Renal pelvis (tissue), 4 donors: ENCODE data around the gene HSF2. TPM values are rescaled to one million over a fixed set of nuclear protein-coding genes. Genes with fewer than 3 reads are reported as not detected.
"Not testable (repeated sequence)": the region's sequence is repeated elsewhere in the genome, so short reads cannot be mapped to it uniquely, and the experiment has no call there.

Experiments used
- DNase-seq: peaks from one replicate; pipeline ENCODE4 v3.0.0-alpha.2; 2013
- polyA plus RNA-seq, 3 donors: library from polyadenylated mRNA; unstranded; fragments of 120-200 nt; gene quantifications; one replicate each; pipeline ENCODE4 v1.2.1, GENCODE V29; 2013; ENCODE audit not compliant: insufficient read length in 3 of 3

HSF2 gene
- polyA plus RNA-seq, 3 donors = 30.0 to 34.6 (median 31.7) TPM

GRCh38 chr6:122438975-122439374 lies 39.5 kb downstream of the HSF2 start:
- no peak for DNase-seq

- DNase-seq = no peak
These were observed 45.8 kb downstream of the HSF2 start for GRCh38 chr6:122445274-122445673.

DNA sequence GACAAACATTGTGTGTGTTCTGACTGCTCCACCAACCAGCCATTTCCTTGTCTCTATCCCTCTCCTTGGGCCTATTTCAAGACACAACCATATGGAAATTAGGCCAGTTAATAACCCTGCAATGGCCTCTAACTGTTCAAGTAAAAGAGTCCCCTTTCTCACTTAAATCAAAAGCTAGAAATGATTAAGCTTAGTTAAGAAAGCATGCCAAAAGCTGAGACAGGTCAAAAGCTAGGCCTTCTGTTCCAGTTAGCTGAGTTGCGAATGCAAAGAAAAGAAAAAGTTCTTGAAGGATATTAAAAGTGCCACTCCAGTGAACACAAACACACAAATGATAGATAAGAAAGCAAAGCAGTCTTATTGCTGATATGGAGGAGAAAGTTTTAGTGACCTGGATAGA lies 49.6 kb downstream of the HSF2 start:
- peak; percentile 12 for DNase-seq

GRCh38 chr6:122452509-122452908 lies 53.1 kb downstream of the HSF2 start:
- DNase-seq = no peak

GRCh38 chr6:122454673-122455072 lies 55.2 kb downstream of the HSF2 start:
- DNase-seq = no peak

DNA sequence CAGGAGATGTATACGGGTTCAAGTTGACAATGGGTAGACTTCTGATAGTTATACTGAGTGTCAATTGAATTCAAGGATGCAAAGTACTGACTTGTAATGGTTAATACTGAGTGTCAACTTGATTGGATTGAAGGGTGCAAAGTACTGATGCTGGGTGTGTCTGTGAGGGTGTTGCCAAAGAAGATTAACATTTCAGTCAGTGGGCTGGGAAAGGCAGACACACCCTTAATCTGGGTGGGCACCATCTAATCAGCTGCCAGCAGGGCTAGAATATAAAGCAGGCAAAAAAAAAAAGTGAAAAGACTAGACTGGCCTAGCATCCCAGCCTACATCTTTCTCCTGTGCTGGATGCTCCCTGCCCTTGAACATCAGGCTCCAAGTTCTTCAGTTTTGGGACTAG lies 55.7 kb downstream of the HSF2 start:
- not testable (repeated sequence) for DNase-seq

GRCh38 chr6:122458087-122458486 lies 58.6 kb downstream of the HSF2 start:
- no peak for DNase-seq

GRCh38 chr6:122459240-122459639 lies 59.8 kb downstream of the HSF2 start:
- no peak for DNase-seq

DNA sequence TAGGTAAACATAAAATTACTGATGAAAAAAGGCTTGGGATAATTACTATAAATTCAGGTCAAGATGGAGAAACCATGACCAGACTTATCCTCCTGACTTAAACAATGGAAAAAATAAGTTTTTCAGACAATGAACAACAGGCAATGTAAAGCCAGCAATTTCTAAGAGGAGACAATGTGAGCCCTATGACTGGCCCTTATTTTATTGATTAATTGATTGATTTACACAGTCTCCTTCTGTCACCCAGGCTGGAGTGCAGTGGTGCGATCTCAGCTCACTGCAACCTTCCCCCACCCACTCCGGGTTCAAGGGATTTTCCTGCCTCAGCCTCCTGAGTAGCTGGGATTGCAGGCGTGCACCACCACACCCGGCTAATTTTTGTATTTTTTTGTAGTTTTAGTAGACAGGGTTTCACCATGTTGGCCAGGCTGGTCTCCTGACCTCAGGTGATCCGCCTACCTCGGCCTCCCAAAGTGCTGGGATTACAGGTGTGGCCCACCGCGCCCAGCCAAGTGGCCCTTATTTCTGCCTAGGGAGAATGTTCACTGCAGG lies 60.5 kb downstream of the HSF2 start:
- not testable (repeated sequence) for DNase-seq

- no peak for DNase-seq
These were observed 62.4 kb downstream of the HSF2 start for GRCh38 chr6:122461885-122462284.

- peak; percentile 96 for DNase-seq
These were observed 71.9 kb downstream of the HSF2 start, which contains the start of gene SERINC1 for GRCh38 chr6:122471107-122472021. SERINC1 (minus strand) TSS chr6:122471807; CDS start chr6:122471737, 70 bp downstream.

- DNase-seq = no peak
These were observed 72.5 kb downstream of the HSF2 start for GRCh38 chr6:122472022-122472340.

DNA sequence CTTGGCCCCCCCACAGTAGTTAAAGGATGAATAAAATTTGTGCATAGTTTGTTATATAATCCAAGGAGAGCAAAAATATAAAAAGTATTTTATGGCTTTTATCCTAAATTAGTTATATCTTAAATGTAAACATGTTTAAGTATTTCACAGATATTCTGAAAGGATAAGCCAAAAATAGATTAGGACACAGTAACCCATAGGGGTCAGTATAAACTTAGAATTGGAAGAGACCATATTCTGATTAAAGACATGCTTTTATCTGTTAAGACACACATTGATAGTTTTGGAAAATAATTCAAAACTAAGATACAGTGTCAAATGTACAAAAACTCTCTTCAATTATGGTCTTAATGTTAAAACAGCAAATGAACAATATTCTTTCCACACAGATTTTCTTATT lies 76.7 kb downstream of the HSF2 start:
- no peak for DNase-seq

- no peak for DNase-seq
These were observed 83.3 kb downstream of the HSF2 start for GRCh38 chr6:122482750-122483080.

Other genes starting within 250 kb of the HSF2 start
- gene SERINC1, start 72.2 kb downstream of the HSF2 start, polyA plus RNA-seq = 100 to 1,000 TPM; 171 to 212 (median 182) TPM
- gene PKIB, start 210.8 kb downstream of the HSF2 start, polyA plus RNA-seq = 1 to 10 TPM; 1.5 to 2.4 (median 1.6) TPM